Measurements from ENCODE around the gene CHCHD6. TPM values are rescaled to one million over a fixed set of nuclear protein-coding genes. Genes with fewer than 3 reads are reported as not detected.

Gene CHCHD6
- total RNA-seq, 1 experiment from 2014 or later, result 36.3 TPM

DNA sequence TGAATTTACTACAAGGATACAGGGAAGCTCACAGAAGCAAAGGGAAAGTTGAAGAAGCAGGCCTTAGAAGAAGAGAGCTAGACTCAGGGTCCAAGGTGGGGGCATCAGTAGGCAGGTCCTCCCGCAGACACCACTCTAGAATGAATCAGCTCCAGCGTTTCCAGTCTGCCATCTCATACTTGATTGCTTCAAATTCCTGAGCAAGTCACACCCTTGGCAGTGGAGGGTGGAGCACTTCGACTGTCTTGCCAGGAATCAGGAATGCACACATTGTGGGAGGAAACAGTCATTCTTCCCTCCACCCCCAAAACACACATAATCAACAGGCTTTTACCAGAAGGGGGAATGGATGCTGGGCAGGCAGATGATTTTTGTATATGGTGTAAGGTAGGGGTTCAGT is 78.5 kb downstream of the CHCHD6 start:
- intact Hi-C loops (cut with micrococcal nuclease), result loop anchor here (2.0 kb wide), 1 partner anchor 130 kb away; no protein-coding TSS in a partner anchor
- Histone ChIP-seq H3K4me3 (replicated peaks in 1 of 2; ENCODE audit: low read depth in 1 of 2, low read length in 2 of 2) (peak overlapping the region in 1 of 2 experiments; percentile 32; a peak in 2 of 4 replicates), H2AFZ (ENCODE audit: low read depth, low read length, poor library complexity, severe bottlenecking) (no peak overlapping the region), H3K27ac (ENCODE audit: low read depth, low read length) (peak overlapping the region; percentile 44; the same call in 1 of the 2 replicates), H3K9me2 (ENCODE audit: insufficient read depth) (no peaks in the 10 kb centered on the region), H4K20me1 (ENCODE audit: insufficient read depth) (no peaks in the 10 kb centered on the region), H3K79me2 (ENCODE audit: insufficient read depth, low read length) (no peaks in the 10 kb centered on the region), H3K9ac (ENCODE audit: low read length) (peak overlapping the region; percentile 55), H3K4me1 (ENCODE audit: control insufficient read depth in 1 of 2, insufficient read depth in 2 of 2, low read length in 2 of 2) (peaks cover 22 to 42% of the 10 kb centered on the region in 2 experiments), H3K36me3 (ENCODE audit: control insufficient read depth in 1 of 2, insufficient read depth in 2 of 2, low read length in 2 of 2) (no peaks in the 10 kb centered on the region), H3K4me2 (ENCODE audit: low read length) (peak overlapping the region; percentile 76), H3K27me3 (ENCODE audit: insufficient read depth, low read length) (no peaks in the 10 kb centered on the region), H3K9me3 (ENCODE audit: control insufficient read depth in 1 of 2, insufficient read depth in 1 of 2, low read depth in 1 of 2, low read length in 2 of 2) (no peaks in the 10 kb centered on the region)
- RAD21 ChIA-PET (ENCODE audit: low non-redundant PET in 1 of 2, low total read pairs in 2 of 2, uncharacterized antibody in 2 of 2, unreplicated experiment in 2 of 2), result no interaction called here
- DNase-seq (ENCODE audit: low read depth, low spot score), result peak; percentile 78
- no peak for TF ChIP-seq CEBPB (IDR thresholded peaks at IDR 0.05; ENCODE audit: low read depth)
- no peak for TF ChIP-seq EZH2phosphoT487 (IDR thresholded peaks at IDR 0.05; ENCODE audit: borderline replicate concordance)
- TF ChIP-seq FOSL1 (IDR thresholded peaks at IDR 0.05; ENCODE audit: low read depth), result peak; percentile 34; the same call in 1 of the 2 replicates
- TF ChIP-seq JUND (IDR thresholded peaks at IDR 0.05), result peak; percentile 72
- no peak for TF ChIP-seq SIN3A (IDR thresholded peaks at IDR 0.05; ENCODE audit: low read depth)
- no peak for TF ChIP-seq RAD21 (IDR thresholded peaks at IDR 0.05; ENCODE audit: low read depth)
- TF ChIP-seq EGR1 (IDR thresholded peaks at IDR 0.05; ENCODE audit: low read depth), result peak; percentile 52; the same call in 1 of the 2 replicates
- no peak for TF ChIP-seq ZNF274 (IDR thresholded peaks at IDR 0.05; ENCODE audit: low read depth, low read length)
- no peak for TF ChIP-seq POLR2A (IDR thresholded peaks at IDR 0.05; ENCODE audit: borderline replicate concordance, extremely low read depth, insufficient read depth, insufficient read length)
- TF ChIP-seq ELF1 (IDR thresholded peaks at IDR 0.05; ENCODE audit: borderline replicate concordance, low read depth), result no peak
- TF ChIP-seq POLR2AphosphoS5 (IDR thresholded peaks at IDR 0.05; ENCODE audit: low read depth, low read length), result peak; percentile 49; the same call in 1 of the 2 replicates
- TF ChIP-seq, protein P1, sequence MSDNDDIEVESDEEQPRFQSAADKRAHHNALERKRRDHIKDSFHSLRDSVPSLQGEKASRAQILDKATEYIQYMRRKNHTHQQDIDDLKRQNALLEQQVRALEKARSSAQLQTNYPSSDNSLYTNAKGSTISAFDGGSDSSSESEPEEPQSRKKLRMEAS (IDR thresholded peaks at IDR 0.05), result peak; percentile 60; the same call in 1 of the 2 replicates
- TF ChIP-seq, protein P2, sequence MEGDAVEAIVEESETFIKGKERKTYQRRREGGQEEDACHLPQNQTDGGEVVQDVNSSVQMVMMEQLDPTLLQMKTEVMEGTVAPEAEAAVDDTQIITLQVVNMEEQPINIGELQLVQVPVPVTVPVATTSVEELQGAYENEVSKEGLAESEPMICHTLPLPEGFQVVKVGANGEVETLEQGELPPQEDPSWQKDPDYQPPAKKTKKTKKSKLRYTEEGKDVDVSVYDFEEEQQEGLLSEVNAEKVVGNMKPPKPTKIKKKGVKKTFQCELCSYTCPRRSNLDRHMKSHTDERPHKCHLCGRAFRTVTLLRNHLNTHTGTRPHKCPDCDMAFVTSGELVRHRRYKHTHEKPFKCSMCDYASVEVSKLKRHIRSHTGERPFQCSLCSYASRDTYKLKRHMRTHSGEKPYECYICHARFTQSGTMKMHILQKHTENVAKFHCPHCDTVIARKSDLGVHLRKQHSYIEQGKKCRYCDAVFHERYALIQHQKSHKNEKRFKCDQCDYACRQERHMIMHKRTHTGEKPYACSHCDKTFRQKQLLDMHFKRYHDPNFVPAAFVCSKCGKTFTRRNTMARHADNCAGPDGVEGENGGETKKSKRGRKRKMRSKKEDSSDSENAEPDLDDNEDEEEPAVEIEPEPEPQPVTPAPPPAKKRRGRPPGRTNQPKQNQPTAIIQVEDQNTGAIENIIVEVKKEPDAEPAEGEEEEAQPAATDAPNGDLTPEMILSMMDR (IDR thresholded peaks at IDR 0.05 in 2 of 3, conservative IDR thresholded peaks at IDR 0.05 in 1 of 3; ENCODE audit: borderline replicate concordance in 1 of 3, insufficient read depth in 1 of 3, low read depth in 2 of 3, low read length in 2 of 3), result no peak
- TF ChIP-seq YY1 (IDR thresholded peaks at IDR 0.05; ENCODE audit: extremely low read depth, insufficient replicate concordance, low read depth, low read length), result peak; percentile 69
- TF ChIP-seq, protein P3, sequence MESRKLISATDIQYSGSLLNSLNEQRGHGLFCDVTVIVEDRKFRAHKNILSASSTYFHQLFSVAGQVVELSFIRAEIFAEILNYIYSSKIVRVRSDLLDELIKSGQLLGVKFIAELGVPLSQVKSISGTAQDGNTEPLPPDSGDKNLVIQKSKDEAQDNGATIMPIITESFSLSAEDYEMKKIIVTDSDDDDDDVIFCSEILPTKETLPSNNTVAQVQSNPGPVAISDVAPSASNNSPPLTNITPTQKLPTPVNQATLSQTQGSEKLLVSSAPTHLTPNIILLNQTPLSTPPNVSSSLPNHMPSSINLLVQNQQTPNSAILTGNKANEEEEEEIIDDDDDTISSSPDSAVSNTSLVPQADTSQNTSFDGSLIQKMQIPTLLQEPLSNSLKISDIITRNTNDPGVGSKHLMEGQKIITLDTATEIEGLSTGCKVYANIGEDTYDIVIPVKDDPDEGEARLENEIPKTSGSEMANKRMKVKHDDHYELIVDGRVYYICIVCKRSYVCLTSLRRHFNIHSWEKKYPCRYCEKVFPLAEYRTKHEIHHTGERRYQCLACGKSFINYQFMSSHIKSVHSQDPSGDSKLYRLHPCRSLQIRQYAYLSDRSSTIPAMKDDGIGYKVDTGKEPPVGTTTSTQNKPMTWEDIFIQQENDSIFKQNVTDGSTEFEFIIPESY (IDR thresholded peaks at IDR 0.05; ENCODE audit: extremely low read depth, insufficient replicate concordance, low read length), result no peak
- TF ChIP-seq EZH2 (IDR thresholded peaks at IDR 0.05), result no peak
- peak; percentile 83; the same call in 1 of the 2 replicates for TF ChIP-seq CBX3 (IDR thresholded peaks at IDR 0.05; ENCODE audit: low read depth)
- 0 out of 2 replicates have a peak, but pooled peaks have one; percentile 38 for TF ChIP-seq SRF (IDR thresholded peaks at IDR 0.05; ENCODE audit: low read depth)
- peak; percentile 74 for TF ChIP-seq SP1 (IDR thresholded peaks at IDR 0.05; ENCODE audit: low read depth)
- no peak for TF ChIP-seq TCF7L2 (IDR thresholded peaks at IDR 0.05; ENCODE audit: borderline replicate concordance, extremely low read depth, insufficient read depth, insufficient read length)
- no peak for TF ChIP-seq ATF3 (IDR thresholded peaks at IDR 0.05)
- CTCF ChIA-PET, result no interaction called here
- POLR2A ChIA-PET, result no interaction called here
- ATAC-seq, result peak; percentile 97
- no TSS peak for BruUV-seq (replicated peaks)

All from HCT116 (cell line).